Stimulated activated naive CD8-positive, alpha-beta T cell treated with anti-CD3 and anti-CD28 coated beads, Interleukin-15, amount 100 ng/mL, for 72 hours (primary cell): Measurements from ENCODE around the gene SCAMP5.

Experiments used
- ATAC-seq: fragments of 150-1000 bp; cut with Tn5 transposase; 2 replicates; pipeline ENCODE4 v1.10.0; 2021; ENCODE audit warnings: mild to moderate bottlenecking, moderate library complexity
- DNase-seq, 2 donors: peaks; one replicate each; pipeline ENCODE4 v3.0.0; 2021 to 2022
- H3K27ac Mint-ChIP-seq, 2 donors: one replicate each; pipeline ENCODE4 v1.8.0; 2022; ENCODE audit warnings: mild to moderate bottlenecking in 2 of 2, mixed read lengths in 2 of 2, moderate library complexity in 2 of 2
- H3K27me3 Mint-ChIP-seq: one replicate; pipeline ENCODE4 v1.8.0; 2022; ENCODE audit warnings: mixed read lengths
- H3K4me1 Mint-ChIP-seq: one replicate; pipeline ENCODE4 v1.8.0; 2022; ENCODE audit warnings: mild to moderate bottlenecking, mixed read lengths
- H3K4me3 Mint-ChIP-seq, 2 donors: one replicate each; pipeline ENCODE4 v1.8.0; 2022; ENCODE audit warnings: mild to moderate bottlenecking in 2 of 2, mixed read lengths in 2 of 2, moderate library complexity in 1 of 2
- H3K9me3 Mint-ChIP-seq, 2 donors: one replicate each; pipeline ENCODE4 v1.8.0; 2022; ENCODE audit warnings: mixed read lengths in 2 of 2

The SCAMP5 gene

DNA sequence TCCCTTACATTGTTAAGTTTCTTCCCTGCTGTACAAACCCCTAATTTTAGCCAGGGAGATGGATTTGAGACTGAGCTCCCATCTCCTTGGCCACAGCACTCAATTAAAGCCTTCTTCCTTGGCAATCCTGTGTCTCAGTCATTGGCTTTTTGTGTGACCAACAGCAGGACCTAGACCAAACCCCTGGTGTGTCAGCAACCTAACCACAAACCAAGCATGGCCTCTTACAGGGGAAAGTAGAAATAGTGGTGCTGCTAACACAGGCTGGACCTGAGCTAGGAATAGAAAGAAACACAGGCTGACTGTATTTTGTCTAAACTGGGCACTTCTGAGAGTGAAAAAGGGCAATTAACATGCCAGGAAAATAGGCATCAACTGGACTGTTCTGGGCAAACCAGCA lies 65.9 kb downstream of the SCAMP5 start:
- H3K9me3 Mint-ChIP-seq, result no peaks in the 10 kb centered on the region
- no peak overlapping the region for H3K4me3 Mint-ChIP-seq
- DNase-seq (peak in 1 of 2 donors; percentile 31), ATAC-seq (peak; percentile 89)
- peaks cover 21% of the 10 kb centered on the region for H3K27me3 Mint-ChIP-seq
- peaks cover 23% of the 10 kb centered on the region for H3K4me1 Mint-ChIP-seq
- H3K27ac Mint-ChIP-seq, result no peak overlapping the region

DNA sequence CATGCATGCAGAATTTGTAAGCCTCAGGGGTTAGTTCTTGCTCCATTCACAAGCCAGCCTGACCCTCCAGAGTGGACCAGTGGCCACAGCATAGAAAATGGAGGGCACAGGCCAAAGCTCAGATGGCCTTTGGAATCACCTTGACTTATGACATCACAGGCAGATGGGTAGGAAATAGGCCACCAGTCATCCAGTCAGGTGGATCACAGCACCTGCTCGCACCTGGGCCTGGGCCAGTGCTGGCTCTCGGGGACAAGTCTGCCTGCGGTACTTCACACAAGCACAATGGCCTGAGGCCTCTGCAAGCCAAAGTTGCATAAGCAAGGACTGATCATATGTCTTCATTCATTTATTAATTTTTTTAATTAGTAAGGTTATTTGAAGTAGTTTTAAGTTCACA lies 67.3 kb downstream of the SCAMP5 start:
- ATAC-seq (no peak), DNase-seq (no peak)
- Mint-ChIP-seq H3K4me1 (peaks cover 37% of the 10 kb centered on the region), H3K4me3 (no peak overlapping the region), H3K27me3 (peaks cover 21% of the 10 kb centered on the region), H3K27ac (no peak overlapping the region), H3K9me3 (no peaks in the 10 kb centered on the region)

DNA sequence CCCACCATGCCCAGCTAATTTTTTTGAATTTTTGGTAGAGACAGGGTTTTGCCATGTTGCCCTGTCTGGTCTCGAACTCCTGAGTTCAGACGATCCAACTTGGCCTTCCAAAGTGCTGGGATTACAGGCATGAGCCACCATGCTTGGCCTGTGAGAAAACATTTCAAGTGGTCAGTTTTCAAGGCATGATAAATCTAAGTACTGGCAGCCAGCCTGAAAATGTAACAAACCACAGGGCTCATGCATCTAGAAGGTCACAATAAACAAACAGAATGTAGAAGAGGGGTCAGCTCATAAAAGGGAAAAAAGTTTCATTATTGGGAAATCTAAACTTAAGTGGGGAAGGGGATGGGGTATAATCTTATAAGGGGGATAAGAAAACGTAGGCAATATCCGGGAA lies 68.0 kb downstream of the SCAMP5 start:
- no peak overlapping the region for H3K4me3 Mint-ChIP-seq
- peaks cover 44% of the 10 kb centered on the region for H3K4me1 Mint-ChIP-seq
- DNase-seq, result no peak
- no peak overlapping the region for H3K27ac Mint-ChIP-seq
- peaks cover 24% of the 10 kb centered on the region for H3K27me3 Mint-ChIP-seq
- no peaks in the 10 kb centered on the region for H3K9me3 Mint-ChIP-seq
- no peak for ATAC-seq

DNA sequence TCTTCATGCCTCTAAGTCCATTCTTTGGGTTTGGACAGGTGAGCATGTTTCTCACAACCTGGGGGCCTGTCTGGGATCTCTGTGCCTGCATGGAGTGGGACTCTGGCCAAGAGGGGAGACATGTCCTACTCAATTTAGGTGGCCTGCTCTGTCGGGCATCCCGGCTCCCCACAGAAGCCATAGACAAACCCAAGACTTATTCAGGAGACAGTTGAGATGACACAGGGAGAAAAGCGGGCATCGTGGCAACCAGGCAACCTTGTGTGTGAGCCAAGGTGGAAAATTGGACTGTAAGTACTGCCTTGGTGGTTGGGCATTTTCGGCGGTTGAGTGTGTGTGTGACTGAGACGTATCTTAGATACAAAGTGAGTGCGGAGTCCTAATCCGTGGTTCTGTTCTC lies 68.5 kb downstream of the SCAMP5 start:
- DNase-seq (no peak), ATAC-seq (no peak)
- Mint-ChIP-seq H3K4me3 (no peak overlapping the region), H3K27ac (no peak overlapping the region), H3K27me3 (peaks cover 30% of the 10 kb centered on the region), H3K4me1 (peaks cover 49% of the 10 kb centered on the region), H3K9me3 (no peaks in the 10 kb centered on the region)

DNA sequence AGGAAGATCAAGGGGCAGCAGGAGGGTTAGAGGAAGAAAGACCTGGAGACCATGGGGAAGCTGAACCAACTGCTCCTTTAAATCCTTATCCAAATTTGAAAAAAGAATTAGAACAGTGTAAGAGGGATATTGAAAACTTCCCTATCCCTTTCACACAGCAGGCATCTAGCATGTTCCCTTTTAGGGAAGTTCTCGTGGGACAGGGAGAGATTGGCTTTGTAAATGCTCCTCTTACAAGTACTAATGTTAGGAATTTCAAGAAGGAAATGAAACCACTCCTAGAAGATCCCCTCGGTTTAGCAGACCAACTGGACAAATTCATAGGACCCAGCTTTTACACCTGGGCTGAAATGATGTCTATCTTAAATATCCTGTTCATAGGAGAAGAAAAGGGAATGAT lies 69.5 kb downstream of the SCAMP5 start:
- H3K4me3 Mint-ChIP-seq, result no peak overlapping the region
- H3K4me1 Mint-ChIP-seq, result peaks cover 59% of the 10 kb centered on the region
- DNase-seq (no peak), ATAC-seq (no peak)
- peaks cover 32% of the 10 kb centered on the region for H3K27me3 Mint-ChIP-seq
- H3K27ac Mint-ChIP-seq, result no peak overlapping the region
- no peaks in the 10 kb centered on the region for H3K9me3 Mint-ChIP-seq

DNA sequence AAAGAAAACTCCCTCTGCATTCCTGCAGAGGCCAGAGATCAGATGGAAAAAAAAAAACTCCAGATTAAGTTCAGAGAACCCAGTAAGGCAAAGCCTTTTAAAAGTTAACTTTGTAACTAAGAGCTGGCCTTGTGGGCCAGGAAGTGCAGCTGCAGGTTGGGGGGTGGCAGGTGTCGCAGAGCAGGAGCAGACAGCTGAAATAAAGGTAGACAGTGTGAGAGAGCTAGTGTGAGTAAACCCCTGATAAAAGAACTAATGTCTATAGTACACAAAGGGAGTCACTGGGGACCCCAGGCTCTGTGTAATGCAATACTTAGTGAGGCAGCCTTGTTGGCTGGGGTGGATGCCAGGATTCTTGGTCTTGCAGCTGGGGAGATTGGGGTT lies 70.1 kb downstream of the SCAMP5 start:
- H3K27me3 Mint-ChIP-seq, result peaks cover 35% of the 10 kb centered on the region
- H3K27ac Mint-ChIP-seq, result peak overlapping the region in 1 of 2 donors; percentile 3
- peak overlapping the region in 1 of 2 donors; percentile 41 for H3K4me3 Mint-ChIP-seq
- ATAC-seq (no peak), DNase-seq (no peak)
- no peaks in the 10 kb centered on the region for H3K9me3 Mint-ChIP-seq
- peaks cover 60% of the 10 kb centered on the region for H3K4me1 Mint-ChIP-seq

DNA sequence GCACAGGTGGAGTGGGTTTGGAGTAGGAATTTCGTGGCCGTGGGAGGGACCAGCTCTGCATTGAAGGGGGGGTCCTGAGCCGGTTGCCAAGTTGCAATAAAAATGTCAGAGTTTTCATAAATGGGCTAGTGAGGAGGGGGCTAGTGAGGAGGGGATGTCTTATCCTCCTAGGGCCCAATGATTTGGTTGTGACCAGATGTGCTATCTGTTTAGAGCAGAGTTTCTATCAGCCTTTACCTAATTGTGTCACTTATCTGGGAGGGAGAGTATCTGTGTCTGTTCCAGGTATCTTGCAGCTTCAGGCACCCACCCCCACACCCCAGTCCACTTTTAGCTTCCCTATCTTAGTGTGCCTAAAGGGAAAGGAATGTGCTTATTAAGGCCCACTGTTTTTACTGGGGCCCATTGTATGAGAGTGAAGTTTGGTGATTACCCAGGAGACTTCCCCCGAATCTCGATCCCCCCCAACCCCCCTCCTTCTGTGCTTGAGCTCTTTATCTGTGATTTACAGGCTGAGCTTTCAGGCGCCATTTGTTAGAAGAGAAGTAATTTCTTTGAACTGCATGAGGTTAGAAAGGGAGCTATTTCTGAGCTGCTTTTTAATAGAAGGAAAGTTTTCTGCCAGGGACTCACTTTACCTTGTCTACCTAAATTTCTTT lies 70.6 kb downstream of the SCAMP5 start:
- Mint-ChIP-seq H3K27me3 (peaks cover 40% of the 10 kb centered on the region), H3K4me3 (peak overlapping the region; percentile 13 to 41)

DNA sequence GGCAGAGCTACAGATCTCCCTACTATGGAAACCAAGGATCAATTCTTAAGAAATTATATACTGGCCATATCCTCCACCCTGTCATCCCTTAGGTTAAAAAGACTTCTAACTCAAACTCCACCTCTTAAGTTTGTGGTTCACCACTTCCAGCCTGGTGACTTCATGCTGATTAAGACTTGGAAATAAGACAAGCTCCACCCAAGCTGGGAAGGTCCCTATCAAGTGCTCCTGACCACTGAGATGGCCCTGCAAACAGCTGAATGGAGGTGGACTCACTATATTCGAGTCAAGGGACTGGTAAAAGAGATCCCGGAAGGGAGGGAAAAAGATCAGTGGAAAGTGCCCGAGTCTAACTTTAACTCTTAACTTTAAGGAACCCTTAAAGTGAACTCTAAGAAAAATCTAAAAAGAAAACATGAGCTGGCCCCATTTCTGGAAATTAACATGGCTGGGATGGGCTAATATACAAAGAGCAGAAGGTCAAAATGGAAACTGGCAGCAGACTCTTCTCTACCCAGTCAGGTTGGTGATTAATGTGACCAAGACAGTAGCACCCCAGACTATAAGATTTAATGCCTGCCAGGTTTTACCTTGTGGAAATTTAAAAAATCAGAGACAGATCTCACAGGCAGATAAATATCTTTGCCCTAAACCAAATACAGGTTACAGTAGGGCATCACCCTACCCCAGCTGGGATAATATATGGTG lies 71.9 kb downstream of the SCAMP5 start:
- Mint-ChIP-seq H3K27ac (peak overlapping the region; percentile 9 to 77), H3K4me1 (peaks cover 49% of the 10 kb centered on the region), H3K4me3 (peak overlapping the region; percentile 76 to 81), H3K27me3 (peaks cover 53% of the 10 kb centered on the region), H3K9me3 (no peaks in the 10 kb centered on the region)
- peak; percentile 53 to 73 for DNase-seq
- peak; percentile 85 for ATAC-seq

More for the DNA sequence above, 70.6 kb downstream of the SCAMP5 start:
- Mint-ChIP-seq H3K27ac (no peak overlapping the region), H3K9me3 (no peaks in the 10 kb centered on the region), H3K4me1 (peaks cover 58% of the 10 kb centered on the region)
- ATAC-seq, result no peak
- DNase-seq, result no peak

DNA sequence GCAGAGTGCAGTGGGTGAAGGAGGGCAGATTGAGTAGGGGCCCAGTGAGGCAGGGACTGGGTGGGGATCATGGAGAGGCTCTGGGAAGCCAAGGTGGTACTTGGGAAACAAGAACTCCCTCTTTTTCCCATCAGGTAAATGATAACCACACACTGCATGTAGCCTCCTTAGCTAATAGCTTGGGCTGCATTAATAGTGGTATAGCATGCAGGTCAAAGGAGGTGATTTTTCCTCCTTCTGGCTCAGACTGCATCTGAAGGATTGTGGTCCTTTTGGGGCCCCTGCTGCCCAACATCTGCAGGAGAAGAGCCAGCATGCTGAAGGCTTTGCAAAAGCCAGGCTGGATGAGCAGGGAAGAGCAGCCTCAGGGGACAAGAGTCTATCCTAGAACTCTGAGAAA lies 73.4 kb downstream of the SCAMP5 start:
- Mint-ChIP-seq H3K4me3 (peak overlapping the region in 1 of 2 donors; percentile 17), H3K27ac (no peak overlapping the region), H3K27me3 (peaks cover 57% of the 10 kb centered on the region), H3K9me3 (no peaks in the 10 kb centered on the region), H3K4me1 (peaks cover 49% of the 10 kb centered on the region)
- DNase-seq (no peak), ATAC-seq (no peak)

DNA sequence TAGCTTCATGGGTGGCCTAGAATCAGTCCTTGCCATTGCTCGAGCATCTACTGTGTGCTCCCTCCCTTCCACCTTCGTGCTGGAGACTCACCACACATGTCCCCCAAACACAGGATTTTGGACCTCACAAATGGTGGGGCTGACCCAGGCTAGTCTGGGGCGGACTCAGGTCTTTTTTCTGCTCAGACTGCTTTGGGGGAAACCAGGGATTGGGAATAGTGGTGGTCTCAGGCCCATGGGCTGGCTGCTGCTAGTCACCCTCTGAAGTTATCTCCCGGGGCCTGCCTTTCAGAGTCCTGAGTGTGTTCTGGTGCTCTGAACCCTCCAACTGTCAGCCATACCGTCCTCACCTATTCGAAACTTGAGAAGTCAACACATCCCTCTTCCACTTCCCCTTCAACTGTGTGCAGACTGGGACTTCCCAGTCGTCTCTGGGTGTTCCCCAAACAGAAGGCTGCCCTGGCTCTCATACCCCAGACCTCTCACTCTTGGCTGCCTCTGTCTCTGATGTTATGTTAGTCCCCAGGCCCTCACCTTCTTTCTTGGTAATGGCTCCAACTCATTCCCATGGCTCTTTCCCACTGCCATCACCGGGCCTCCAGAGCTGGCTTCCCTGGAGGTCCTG lies 74.0 kb downstream of the SCAMP5 start:
- ATAC-seq, result peak; percentile 87
- no peaks in the 10 kb centered on the region for H3K9me3 Mint-ChIP-seq
- peaks cover 49% of the 10 kb centered on the region for H3K4me1 Mint-ChIP-seq
- peak in 1 of 2 donors; percentile 31 for DNase-seq
- H3K27ac Mint-ChIP-seq, result peak overlapping the region; percentile 29 to 75
- peak overlapping the region; percentile 5 to 50 for H3K4me3 Mint-ChIP-seq
- peaks cover 51% of the 10 kb centered on the region for H3K27me3 Mint-ChIP-seq

DNA sequence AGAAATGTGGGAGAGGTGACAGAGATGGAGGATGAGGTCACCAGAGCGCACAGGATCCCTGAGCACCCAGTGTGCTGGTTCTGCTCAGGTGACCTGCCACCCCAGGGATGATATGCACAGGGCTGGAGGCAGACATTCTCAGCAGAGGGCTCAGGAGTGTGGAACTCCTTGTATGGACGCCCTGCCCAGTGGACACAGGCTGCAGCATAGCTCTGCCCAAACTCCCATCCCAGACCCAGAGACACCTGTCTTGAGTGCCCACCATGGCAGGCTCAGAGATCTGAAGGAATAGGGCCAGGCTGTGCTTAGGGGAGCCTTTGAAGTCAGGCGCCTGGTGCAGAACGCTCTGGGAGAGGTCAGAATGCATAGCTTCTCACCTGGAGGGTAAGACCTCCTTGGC lies 75.3 kb downstream of the SCAMP5 start:
- H3K4me1 Mint-ChIP-seq, result peaks cover 43% of the 10 kb centered on the region
- DNase-seq (no peak), ATAC-seq (no peak)
- no peak overlapping the region for H3K27ac Mint-ChIP-seq
- peaks cover 5 to 6% of the 10 kb centered on the region in 2 donors for H3K9me3 Mint-ChIP-seq
- H3K4me3 Mint-ChIP-seq, result no peak overlapping the region
- H3K27me3 Mint-ChIP-seq, result peaks cover 42% of the 10 kb centered on the region
